HG03097 (cell line): ENCODE data around the gene DESI1.
"Not testable (repeated sequence)": the region's sequence is repeated elsewhere in the genome, so short reads cannot be mapped to it uniquely, and the experiment has no call there.

ENCODE experiments used
- ATAC-seq: cut with Tn5 transposase; IDR thresholded peaks from one replicate; pipeline ENCODE4 v1.9.1; 2021; ENCODE audit not compliant: unreplicated experiment, low FRiP score

The DESI1 gene

GRCh38 chr22:41637623-41638022, 16.8 kb upstream of the DESI1 start:
- not testable (repeated sequence) for ATAC-seq

GRCh38 chr22:41636467-41636866, 15.6 kb upstream of the DESI1 start:
- ATAC-seq, result no peak

DNA sequence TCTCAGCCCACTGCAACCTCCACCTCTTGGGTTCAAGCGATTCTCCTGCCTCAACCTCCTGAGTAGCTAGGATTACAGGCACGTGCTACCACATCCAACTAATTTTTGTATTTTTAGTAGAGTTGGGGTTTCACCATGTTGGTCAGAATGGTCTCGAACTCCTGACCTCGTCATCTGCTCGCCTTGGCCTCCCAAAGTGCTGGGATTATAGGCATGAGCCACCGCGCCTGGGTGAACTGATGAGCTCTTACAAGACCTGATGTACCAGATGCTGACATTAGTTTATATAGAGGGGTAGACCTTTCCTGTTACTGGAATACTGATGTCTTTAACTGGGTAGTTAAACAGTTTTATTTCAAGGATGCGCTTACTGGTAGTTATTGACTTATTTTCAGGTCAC, 13.8 kb upstream of the DESI1 start:
- not testable (repeated sequence) for ATAC-seq

DNA sequence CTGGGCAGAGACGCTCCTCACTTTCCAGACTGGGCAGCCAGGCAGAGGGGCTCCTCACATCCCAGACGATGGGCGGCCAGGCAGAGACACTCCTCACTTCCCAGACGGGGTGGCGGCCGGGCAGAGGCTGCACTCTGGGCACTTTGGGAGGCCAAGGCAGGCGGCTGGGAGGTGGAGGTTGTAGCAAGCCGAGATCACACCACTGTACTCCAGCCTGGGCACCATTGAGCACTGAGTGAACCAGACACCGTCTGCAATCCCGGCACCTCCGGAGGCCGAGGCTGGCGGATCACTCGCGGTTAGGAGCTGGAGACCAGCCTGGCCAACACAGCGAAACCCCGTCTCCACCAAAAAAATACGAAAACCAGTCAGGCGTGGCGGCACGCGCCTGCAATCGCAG, 10.8 kb upstream of the DESI1 start:
- ATAC-seq, result not testable (repeated sequence)

- not testable (repeated sequence) for ATAC-seq
These were observed 10.3 kb upstream of the DESI1 start for GRCh38 chr22:41631115-41631514.

DNA sequence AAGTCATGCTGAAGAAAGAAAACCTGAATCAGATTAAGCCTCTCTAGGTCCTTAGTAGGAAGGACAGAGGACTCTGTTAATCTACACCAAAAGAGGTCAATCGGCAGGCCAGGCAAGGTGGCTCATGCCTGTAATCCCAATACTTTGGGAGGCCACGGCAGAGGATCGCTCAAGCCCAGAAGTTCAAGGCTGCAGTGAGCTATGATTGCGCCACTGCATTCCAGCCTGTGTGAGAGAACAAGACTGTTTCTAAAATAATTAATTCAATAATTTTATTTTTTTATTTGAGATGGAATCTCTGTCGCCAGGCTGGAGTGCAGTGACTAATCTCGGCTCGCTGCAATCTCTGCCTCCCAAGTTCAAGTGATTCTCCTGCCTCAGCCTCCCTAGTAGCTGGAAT, 4.7 kb upstream of the DESI1 start:
- ATAC-seq, result no peak

GRCh38 chr22:41621911-41622179, 1.0 kb upstream of the DESI1 start:
- no peak for ATAC-seq

- peak; percentile 65 for ATAC-seq
These were observed 462 bp upstream of the DESI1 start, which contains the start of gene XRCC6 for GRCh38 chr22:41621099-41621910. TSS of gene XRCC6 (plus strand) at chr22:41621295. CDS start at chr22:41622005, 710 bp downstream.

DNA sequence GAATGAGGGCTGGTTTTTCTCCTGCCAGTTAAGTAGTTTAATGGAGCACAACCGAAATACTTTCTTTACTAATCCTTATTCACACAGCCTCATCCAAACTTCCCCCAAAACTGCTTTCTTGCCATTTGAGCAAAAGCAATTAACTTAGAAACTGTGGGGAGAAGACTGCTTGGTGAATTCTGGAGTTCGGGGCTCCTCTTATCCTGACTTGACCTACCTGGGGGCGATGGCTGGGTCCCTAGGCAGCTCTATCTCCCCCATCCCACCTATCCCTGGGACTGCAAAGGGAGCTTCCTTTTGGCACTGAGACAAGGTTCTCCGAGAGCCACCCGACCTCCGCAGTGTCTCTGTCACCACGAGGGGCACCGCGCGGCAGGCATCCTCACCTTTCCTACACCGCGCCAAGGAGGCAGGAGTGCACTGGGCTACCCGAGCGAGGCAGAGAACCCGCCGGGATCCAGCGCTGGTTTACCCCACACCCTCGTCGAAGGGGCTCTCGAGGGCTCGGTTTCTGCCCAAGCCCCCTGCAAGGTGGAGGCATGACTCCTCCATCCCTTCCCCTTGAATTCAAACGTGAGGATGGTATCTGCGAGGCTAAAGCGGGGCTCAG, 759 bp downstream of the DESI1 start:
- ATAC-seq, result peak; percentile 14

GRCh38 chr22:41613456-41613855, 7.4 kb downstream of the DESI1 start:
- ATAC-seq, result no peak

DNA sequence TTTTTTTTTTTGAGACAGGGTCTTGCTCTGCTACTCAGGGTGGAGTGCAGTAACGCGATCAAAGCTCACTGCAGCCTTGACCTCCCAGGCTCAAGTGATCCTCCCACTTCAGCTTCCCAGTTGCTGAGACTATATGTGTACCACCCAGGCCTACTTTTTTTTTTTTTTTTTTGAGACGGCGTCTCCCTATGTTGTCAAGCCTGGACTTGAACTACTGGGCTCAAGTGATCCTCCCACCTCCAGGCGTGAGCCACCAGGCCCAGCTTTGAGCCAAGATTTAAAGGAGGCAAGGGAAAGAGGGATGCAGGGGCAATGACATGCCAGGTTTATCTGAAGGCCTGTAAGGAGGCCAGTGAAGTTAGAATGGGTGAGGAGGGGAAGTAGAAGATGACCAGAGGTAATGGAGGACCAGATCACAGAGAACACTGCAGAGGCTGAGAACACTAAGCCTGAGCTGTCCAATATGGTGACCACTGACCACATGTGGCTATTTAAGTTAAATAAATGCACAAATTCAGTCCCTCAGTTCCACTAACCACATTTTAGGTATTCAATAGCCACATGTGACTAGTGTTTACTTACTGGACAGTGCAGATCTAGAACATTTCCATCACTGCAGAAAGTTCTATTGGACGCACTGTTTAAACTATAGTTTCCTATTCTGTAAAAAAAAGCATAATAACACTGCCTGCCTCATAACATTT, 8.1 kb downstream of the DESI1 start:
- ATAC-seq, result no peak

DNA sequence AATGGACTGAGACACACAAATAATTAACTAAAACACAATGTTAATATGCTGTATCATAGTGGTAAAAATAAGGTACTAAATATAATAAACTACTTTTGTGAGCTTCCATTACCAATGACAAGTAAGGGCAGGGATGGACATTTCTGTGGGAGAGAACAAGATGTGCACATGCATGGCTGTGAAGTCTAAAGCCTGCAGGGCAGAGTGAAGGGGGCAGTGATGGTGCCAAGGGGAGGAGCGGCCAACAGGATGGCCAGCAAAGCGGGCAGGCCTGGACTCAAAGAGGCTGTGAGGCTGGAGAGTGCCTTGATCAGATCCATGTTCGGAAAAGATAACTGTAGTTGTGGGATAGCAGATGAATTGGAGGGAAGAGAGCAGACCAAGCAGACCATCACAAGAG, 12.5 kb downstream of the DESI1 start:
- no peak for ATAC-seq

DNA sequence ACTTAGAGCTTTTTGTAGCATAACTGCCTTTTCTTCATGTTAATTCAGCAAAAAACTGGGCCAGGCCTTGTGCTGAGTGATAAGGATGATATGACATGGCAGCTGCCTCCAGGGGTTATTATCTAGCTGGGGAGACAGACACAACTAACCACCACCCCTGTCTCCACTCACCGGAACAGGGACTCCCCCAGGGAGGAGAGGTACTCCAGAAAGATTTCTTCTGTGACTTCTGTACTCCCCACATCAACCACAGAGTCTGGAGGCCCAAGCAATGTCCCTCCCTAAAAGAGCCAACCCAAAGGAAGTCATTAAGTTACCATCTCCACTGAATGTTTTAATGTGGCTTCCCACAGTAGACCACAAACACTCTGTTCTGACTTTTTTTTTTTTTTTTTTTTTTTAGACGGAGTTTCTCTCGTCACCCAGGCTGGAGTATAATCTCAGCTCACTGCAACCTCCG, 16.9 kb downstream of the DESI1 start:
- no peak for ATAC-seq

DNA sequence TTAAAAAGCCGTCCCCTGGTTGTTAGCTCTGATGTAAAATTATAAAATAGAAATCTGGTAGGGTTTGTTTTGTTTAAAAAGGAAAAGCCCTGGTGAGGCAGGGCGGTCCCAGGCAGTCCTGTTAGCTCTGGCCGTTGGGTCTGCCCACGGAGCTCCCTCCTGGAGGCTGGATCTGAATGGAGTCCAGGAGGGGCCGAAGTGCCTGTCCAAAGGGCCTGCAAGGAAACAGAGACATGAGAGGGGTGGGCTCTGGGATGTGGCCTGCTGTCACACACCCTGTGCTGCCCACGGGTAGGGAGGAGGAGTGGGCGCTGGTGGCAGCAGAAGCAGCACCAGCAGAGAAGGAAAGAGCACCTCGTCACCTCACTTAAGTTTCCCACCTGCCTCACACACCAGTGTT, 19.9 kb downstream of the DESI1 start:
- ATAC-seq, result no peak

GRCh38 chr22:41598891-41599635, 21.8 kb downstream of the DESI1 start:
- ATAC-seq, result no peak

- ATAC-seq, result no peak
These were observed 22.8 kb downstream of the DESI1 start for GRCh38 chr22:41598081-41598480.

DNA sequence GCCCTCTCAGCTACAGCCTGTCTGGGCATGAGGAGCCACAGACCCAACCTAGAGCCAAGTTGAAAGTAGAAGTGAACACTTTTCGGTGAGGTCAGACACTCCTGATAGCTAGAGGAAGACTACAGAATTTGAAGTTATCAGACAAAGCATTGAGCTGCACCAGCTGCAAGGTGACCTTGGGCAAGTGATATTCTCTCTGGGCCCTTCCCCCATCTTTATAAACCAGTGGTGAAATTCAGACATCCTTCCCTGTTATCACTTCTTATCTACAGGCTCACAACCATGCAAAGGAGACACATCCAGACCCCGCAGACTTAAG, 23.2 kb downstream of the DESI1 start:
- no peak for ATAC-seq

GRCh38 chr22:41596776-41597634, 23.8 kb downstream of the DESI1 start:
- no peak for ATAC-seq

DNA sequence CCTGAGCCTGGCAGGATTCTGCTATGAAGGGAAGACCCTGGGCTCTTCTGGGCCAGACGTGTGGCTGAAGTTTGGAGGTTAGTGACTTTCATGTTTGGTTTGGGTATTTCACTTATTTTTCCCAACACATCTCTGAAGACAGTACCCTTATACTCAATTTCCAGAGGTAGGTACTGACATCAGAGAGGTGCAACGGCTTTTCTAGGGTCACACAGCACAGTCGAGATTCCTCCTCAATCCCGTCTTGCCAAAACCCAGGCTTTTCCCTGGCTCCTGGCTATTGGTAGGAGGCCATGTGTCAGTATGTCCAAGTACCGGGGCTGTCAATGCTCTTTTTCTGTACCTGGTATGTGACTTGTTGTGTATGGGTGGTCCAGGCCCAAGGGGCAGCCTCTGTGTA, 25.1 kb downstream of the DESI1 start:
- ATAC-seq, result no peak

GRCh38 chr22:41593336-41593960, 27.4 kb downstream of the DESI1 start:
- ATAC-seq, result not testable (repeated sequence)
